NCI-H1092 (cell line): Measurements from ENCODE around the gene EPN2.

Source experiments
- DNase-seq: peaks from one replicate; lab custom pipeline; 2025; lab: John Stamatoyannopoulos, UW

The EPN2 gene

DNA sequence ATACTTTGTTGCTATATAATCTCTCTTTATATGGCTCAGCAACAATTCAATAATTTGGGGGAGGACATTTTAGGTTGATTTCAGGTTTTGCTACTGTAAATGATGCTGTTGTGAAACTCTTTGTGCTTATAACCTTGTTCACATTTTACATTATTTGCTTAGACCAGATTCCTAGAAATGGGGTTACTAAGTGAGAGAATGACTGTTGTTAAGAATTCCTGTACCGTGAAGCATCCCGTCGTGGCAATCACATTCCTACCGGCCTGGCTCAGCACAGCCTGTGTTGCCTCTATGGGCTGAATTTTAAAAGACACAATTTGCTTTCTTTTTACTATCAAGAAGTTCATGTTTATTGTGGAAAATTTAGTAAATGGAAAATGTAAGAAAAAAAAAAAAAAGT is 94.0 kb downstream of the EPN2 start:
- no peak for DNase-seq

DNA sequence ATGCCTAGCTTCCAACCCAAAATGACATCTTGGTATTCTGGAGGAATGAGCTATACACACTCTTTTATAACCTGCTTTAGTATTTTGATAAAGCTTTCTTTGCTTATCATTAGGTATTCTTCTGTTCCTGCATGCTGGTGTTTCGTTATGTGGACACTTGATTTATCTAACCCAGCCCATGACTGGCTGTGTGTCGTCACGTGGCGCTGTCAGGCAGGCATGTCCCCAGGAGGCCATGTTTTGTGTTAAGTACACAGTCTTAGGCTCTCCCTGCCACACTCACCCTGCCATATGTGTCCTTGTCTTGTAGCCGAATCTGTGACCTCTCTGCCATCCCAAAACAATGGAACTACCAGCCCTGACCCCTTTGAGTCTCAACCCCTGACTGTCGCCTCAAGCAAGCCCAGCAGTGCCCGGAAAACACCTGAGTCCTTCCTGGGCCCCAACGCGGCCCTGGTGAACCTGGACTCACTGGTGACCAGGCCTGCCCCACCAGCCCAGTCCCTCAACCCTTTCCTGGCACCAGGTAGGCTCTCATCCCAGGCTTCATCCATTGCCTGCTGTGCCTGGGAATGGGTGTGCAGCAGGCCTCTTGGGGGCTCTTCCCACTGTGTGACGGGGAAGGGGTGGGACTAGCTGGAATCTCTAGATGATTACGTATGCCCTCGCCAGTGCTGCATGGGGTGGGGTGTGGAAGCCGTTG is 94.5 kb downstream of the EPN2 start:
- no peak for DNase-seq

DNA sequence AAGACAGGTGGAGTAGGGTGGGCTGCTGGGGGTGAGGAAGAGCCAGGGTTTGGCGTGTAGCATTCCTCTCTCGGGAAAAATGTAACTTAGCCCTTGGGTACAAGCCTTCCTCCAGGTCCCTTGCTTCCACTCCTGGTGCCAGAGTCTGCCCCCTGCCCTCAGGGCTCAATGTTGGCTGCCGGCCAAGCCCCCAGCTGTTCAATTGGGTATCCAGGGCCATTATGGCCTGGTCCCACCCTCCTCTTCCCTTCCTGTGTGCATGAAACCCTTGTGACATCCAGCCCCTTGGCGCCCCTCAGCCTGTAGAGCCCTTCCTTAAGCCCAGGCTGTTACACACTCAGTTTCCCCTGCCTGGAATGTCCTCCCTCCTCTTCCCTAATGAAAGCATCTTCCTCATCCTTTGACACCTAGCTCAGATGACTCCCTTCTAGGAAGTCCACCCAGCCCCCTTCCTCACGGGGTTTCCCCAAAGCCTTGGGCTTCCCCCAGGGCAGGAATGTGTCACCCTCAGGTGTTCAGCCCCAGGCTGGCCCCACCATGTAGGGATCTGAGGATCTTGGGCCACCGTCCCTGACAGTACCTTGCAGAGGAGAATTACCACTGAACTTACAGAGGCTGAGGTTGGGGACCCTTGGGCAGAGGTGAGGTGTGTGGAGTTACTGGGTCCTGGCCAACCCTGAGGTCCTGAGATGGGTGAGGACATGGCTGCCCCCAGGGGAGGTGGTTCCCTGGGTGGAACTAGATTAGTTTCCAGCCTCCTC is 95.4 kb downstream of the EPN2 start:
- DNase-seq: no peak

DNA sequence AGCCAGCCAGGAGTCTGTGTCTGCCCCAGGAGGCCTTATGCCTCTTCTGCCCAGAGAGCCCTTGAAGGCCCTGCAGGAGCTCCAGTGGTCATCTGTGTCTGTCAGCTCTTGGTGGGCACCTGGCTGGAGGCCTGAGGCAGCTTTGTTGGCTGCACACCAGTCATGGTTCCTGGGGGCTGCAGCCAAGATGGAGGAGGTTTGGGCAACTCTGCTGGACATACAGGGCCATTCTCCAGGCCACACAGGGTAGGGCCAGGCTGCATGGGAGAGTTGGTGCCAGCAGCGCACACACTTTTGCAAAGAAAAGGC is 95.9 kb downstream of the EPN2 start:
- no peak for DNase-seq

DNA sequence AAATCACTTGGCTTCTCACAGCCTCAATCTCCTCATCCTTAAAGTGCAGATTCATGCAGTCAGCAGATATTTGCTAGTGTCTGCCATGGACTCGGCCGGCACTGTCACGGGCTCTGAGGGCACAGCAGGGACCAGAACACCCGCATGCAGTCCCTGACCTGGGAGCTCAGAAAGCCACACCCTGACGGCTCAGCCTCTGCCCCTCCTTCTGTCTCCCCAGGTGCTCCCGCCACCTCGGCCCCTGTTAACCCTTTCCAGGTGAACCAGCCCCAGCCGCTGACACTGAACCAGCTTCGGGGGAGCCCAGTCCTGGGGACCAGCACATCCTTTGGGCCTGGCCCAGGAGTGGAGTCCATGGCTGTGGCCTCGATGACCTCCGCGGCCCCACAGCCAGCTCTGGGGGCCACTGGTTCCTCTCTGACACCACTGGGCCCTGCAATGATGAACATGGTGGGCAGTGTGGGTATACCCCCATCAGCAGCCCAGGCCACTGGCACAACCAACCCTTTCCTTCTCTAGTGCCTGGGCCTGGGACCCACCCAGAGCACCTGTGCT is 96.6 kb downstream of the EPN2 start:
- no peak for DNase-seq

DNA sequence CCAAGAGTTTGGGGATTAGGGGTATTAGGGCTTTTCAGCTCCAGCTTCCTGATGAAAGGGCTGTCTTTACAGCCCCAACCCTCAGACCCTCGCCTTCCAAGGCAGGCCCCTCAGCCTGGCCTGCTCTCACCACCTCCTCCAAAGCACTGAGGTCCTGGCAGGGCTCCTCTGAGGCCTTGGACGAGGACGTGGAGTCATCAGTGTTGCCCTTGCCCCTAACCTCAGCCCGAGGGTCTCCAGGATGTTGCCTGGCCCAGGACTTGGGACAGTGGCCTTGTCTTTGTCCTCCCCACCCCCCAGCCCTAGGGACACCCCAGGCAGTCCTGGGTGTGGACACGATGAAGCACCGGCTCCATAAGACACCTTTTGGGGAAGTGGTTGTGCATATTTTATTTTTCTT is 97.2 kb downstream of the EPN2 start:
- no peak for DNase-seq

DNA sequence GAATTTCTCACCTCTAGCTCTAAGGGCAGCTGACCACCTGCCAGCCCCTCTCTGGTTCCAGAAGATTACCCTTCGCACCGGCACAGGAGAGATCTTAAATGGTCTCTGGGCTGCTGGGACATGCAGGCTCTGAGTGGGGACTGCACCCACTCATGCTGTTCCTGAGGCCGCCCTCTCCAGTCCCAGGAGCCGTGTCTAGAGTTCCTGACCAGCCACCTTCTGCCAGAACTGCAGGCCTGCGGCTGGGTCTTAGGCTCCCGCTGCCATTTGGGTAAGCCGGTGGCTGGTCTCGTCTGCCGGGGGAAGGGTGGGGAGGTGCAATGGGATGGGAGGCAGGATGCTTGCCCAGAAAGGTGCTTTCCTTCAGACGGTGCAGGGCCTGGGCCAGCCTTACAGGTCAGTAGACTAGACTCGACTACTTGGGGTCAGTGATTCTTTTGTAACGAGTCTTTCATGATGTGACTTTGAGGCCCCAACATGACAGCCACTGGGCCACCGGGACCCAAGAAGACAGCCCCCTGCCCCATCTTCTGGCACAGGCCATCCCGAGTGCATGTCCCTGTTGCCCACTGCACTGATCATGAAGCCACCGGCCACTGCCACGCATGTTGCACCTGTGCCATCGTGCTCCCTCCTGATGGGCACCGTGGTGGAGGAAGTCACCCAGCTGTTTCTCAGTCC is 98.9 kb downstream of the EPN2 start:
- DNase-seq: no peak

DNA sequence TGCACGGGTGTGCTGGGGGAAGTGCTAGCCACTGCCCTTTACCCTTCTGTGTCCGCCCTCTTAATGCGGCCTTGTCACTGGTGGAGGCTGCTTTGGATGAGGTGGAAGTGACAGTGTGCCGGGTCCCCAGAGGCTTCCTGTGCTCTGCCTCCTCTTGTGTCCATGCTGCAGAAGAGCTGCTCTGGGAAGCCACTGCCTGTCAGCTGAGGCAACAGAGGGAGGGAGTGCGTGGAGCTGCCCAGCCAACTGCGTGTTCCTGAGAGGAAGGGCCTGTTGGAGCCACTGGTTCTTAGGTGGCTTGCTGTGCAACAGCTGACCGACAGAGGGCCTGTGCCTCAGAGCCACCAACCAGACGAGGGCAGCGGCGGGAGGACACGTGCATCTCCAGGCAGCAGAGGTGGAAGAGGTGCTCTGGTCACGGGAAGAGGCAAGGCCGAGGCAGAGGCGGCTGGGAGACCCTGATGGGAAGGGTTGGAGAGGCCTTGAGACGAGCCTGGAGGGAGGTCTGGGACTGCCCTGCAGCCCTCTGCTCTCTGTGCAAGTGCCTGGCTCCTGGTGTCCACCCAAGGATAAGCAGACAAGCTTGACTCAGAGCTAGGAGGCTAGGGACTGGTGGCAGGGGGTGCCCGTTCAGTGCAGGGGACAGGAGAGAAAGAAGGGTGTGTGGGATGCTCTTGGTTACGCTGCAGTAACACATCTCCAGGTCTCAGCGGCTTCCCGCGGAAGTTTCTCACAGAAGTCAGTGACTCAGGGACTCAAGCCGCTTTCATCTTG is 100.0 kb downstream of the EPN2 start:
- no peak for DNase-seq

DNA sequence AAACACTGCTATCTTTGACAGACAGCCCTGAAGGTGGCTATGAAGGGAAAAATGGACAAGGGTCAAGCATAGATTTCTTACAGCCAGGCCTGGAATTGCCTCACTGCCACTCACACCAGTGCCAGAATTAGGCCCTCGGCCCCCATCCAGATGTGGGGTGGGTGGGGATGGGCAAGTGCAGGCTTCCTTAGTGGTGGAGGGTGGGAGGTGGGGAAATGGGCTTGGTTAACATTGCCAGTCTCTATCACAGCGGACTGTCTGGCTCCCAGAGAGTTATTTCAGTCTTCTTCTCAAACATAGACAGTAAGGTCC is 100.5 kb downstream of the EPN2 start:
- DNase-seq: no peak

DNA sequence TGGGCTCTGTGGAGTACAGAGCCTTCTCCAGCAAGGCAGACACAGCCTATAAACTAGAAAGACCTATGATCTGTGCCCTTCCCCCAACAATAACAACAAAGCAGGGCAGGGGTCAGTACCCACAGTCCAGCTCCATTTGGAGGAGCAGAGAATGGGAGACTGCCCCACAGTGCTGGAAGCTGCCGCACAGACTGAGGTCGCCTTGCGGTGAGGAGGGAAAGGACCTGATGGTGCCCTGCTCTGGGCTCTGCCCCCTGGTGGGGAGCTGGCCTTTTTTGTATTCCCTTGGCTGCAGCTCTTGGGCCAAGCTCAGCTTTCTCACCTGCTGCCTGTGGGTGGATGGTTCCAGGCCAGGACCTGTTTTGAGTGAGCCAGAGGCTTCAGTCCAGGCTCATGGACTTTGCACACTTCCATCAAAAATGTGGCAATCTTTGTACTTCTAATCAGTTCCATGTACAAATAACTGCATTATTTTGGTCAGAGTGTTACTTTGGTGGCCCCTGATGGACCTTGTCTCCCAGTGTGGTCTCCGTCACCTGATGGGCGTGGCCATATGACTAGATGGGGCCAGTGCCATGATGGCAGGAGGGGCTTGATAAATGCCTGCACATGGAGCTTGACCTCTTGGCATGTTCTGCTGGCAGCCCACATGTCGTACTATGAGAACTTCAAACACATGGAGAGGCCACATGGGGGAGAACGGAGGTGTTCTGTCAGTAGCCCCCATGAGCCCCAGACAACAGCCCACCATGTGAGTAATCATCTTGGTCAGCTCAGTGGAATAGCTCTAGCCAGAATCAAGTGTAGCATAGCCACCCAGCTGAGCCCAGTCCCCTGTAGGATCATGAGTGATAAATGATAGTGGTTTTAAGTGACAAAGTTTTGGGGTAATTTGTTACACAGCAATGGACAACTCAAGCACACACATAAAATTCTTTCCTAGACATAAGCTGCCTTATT is 101.1 kb downstream of the EPN2 start:
- DNase-seq: no peak

DNA sequence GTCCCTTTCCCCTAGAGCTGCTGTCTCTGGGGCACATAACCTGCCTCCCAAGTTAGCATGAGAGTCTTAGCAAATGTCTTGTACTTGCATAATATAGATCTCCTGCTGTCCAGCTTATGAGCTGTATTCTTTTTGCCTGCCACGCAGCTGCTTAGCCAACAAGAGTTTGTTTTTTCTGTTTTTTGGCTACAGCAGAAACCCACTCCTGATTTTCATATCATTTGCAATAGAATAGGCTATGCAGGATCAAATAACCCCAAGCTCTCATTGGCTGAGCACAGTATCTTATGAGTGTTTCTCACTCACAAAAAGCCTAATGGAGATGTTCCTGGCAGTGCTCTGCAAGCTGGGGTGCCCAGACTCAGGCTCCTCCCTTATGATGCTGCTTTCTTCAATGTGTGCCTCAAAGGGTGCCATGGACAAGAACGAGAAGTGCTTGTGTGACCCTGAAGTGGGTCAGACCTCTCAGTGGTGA is 102.2 kb downstream of the EPN2 start:
- DNase-seq: no peak

DNA sequence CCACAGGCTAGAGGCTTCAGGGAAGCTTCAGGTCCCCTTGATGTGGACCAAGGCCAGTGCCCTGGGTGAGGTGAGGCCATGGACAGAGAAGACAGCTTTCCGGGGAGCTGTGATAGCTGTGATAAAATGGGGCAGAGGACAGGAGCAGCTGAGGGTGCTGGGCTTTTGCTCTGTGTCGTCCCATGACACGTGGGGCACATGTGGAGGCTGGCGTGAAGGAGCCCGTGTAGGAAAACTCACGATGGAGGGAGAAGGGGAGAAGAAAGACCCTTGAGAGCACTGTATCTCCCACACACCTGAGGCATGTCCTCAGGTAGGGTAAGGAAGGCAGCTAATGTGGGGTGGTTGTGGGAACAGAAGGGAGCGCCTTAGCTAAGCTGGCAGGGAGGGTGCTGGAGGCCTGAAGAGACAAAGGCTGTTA is 104.1 kb downstream of the EPN2 start:
- no peak for DNase-seq

DNA sequence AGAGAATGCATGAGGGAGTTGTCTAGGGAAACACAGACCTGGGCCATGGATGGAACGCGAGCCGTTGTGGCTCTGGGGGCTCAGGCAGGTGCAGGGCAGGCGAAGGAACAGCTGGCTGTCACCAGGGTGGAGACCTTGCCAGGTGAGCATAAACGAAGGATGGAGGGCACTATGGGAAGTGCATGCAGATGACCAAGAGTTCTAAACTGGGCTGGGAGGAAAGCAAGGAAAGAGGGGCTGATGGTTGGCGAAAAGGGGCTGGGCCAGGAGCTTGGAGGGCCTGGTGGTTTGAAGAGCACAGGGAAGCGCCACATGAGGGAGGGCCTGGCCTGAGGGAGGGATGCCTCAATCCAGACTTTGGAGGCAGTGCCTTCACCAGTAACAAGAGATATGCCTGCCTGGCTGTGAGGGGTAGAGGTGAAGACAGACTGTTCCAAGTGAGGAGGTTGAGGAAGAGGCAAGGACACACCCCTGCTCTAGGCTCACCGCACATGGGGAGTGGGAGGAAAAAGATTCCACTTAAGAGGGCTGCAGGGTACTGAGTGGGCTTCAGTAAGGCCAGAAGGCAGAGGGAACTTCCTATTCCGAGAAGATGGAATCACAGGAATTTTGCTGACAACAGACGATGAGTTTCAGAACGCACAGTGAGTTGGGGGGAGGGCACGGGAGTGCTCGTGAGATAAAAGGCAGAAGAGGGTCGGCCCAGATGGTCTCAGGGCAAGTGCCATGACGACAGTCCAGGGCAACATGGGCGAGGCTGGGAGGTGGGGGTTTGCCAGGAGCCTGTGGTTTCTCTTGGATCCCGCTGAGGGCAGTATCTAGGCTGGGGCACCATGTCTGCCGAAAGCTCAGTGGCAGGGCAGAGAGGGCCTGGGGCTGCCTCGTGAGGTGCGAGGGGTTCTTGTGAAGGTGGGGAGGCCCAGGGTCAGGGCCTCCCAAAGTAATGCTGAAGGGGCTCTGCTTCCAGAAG is 104.8 kb downstream of the EPN2 start:
- no peak for DNase-seq

DNA sequence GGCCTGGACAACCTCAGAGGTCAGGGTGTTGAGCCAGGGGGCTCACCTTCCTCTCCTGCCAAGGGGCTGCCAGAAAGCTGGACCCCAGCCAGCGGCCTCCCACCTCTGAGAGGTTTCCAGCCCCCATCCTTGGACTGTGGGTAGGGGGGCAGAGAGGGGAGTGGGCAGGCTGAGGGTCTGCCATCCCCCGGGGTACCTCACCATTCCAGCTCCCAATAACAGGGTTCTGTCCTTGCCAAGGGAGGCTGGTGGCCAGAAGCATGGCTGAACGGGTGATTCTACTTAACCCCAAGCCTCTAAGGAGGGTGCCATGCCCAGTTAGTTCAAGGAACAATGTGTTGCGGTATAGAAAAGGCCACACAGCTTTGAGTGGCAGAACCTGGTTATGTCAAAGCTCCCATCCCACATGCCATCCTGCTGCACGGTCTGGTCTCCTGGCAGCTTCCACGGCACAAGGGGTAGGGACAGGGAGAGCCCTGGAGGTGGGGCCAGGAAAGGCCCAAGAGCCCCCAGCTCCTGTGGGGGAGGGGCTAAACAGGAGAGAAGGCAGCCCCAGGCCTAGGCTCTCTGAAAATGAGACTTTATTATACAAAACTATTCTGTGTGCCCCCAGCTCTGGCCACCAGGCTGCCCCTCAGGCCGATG is 105.6 kb downstream of the EPN2 start:
- DNase-seq: no peak

DNA sequence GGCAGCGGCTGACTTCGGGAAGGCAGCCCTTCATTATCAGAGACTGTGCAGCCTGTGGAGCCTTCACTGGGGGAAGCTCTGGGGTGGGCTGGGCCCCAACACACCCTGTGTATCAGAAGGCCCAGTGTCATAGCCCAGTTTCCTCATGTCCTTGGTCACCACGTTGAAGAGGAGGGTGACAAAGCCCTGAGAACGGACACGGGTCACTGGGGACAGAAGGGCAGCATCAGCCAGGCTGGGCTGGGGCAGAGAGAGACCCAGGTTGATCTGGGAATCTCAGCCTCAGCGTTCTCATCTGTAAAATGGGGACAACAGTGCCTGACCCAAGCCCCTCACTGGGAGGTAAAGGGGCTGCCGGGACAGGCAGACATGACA is 106.1 kb downstream of the EPN2 start:
- no peak for DNase-seq

DNA sequence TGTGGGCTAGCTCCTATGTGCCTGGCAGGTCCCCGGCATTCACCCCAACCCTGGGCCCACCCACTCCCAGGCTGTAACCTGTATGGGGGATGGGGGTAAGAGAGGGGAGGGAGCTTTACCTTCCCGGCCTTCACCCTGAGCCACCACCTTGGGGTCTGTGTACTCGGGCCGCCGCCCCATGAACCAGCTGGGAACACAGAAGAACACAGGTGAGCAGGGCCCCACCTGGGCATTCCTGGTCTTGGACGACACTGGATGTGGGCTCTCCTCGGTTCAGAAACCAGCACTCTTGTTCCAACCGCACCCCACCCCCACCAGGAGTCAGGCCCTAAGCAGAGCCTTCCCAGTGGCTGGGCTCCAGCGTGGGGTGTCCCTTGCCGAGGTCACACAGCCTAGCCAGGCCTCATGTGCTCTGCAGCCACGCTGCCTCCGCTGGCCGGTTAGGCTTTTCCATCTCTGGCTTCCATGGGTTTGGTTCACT is 106.5 kb downstream of the EPN2 start:
- no peak for DNase-seq

DNA sequence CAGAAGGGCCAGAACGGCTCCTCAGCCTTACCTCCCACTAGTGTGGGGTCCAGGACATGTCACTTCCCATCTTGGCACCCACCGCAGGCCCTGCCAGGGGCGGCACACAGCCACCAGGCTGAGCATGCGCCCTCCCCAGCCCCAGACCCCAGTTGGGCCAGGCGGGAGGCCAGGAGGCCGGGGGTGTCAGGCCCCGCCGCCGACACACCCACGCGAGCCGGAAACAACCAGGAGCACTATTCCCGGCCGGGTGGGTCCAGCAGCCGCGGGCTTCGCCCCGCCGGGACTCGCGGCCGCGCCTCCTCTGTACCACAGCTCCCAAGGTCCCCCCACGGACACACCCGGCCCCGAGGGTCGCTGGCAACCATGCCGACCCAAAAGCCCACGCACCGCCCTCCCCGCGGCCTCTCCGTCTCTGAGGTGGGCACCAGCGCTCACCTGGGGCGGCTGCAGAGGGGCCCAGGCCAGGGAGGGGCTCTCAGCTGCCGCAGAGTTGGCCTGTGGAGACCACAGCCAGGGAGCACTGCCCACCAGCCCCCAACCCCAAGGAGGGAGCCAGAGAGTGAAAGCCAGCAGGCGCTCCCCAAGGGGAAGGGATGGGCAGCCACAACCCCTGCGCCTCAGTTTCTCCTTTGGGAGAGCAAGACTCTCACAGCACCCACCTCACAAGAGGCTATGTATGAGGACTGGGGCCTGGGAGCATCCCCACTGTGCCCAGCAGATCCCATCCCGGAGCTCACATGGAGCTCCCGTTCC is 107.3 kb downstream of the EPN2 start:
- DNase-seq: no peak

DNA sequence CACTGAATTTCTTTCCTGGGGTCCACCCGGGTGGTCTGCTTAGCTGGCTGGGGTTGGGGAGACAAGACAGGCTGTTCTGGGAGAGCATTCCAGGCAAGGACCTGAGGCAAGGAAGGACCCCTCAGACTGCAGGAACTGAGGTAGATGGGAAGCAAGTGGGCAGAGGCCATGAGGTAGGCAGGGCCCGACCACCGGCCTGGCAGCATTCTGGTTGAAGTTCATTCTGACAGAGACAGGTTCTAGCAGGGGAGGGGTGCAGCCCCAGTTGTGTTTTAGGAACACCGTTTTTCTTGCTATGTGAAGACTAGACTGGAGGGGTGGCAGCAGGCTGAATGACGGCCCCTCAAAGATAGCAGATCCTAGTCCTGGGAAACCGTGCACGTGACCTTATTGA is 107.9 kb downstream of the EPN2 start:
- no peak for DNase-seq
